Mucosa of stomach (tissue), 1 donor: ENCODE measurements around the gene ACY1.

Experiments used
- H3K27me3 ChIP-seq: one replicate; pipeline ENCODE4 v1.7.0; 2013; ENCODE audit warnings: mild to moderate bottlenecking, low read length; ENCODE audit not compliant: control insufficient read depth, insufficient read depth
- H3K36me3 ChIP-seq: one replicate; pipeline ENCODE4 v1.7.0; 2013; ENCODE audit warnings: low read length; ENCODE audit not compliant: control insufficient read depth, insufficient read depth
- H3K4me1 ChIP-seq: one replicate; pipeline ENCODE4 v1.7.0; 2013; ENCODE audit warnings: mild to moderate bottlenecking, low read length; ENCODE audit not compliant: control insufficient read depth, insufficient read depth
- H3K4me3 ChIP-seq: one replicate; pipeline ENCODE4 v1.7.0; 2013; ENCODE audit warnings: low read length
- H3K9ac ChIP-seq: one replicate; pipeline ENCODE4 v1.7.0; 2013; ENCODE audit warnings: mild to moderate bottlenecking, low read length, moderate library complexity
- H3K9me3 ChIP-seq: one replicate; pipeline ENCODE4 v1.7.0; 2013; ENCODE audit warnings: mild to moderate bottlenecking, low read length, moderate library complexity; ENCODE audit not compliant: control insufficient read depth
- donor health status: Pancreatic carcinoma.

Gene ACY1

DNA sequence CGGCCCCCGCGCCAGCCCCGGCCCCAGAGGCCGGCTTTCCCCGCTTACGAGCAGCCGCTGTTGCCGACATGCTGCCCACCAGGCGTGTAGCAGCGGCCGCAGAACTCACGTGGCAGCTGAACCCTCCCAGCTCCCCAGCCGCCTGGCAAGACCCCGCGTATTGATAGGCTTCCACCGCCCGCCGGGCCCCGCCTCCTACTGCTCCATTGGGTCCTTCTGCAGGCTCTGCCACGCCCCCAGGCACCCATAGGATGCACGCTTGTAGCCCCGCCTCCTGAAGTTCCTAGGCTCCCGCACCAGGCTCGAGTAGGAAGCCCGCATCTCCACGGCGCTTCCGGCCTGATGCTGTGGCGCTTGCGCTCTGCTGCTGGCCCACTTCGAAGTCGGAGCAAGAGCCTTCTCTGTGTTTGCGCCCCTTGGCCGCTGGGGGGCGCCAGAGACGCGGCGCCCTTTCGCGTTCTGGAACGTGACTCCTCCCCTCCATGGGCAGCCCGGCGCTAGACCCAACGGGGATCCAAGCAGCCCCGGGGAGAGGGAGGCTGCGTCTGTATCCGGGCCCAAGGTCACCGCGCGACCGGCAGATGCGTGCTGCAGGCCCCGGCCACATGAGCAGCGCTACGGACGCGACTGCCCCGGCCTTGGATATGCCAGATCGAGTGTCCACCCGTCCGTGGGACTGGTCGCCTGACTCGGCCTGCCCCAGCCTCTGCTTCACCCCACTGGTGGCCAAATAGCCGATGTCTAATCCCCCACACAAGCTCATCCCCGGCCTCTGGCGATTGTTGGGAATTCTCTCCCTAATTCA, 41.3 kb upstream of the ACY1 start, which contains the start of the genes PARP3 and RRP9:
TSS of gene PARP3 (plus strand) at position 566 of the 805 bp plus-strand sequence. CDS start 993 bp downstream, outside the sequence.
TSS of gene RRP9 (minus strand) at position 107 of the 805 bp plus-strand sequence. CDS start at position 70, 37 bp downstream.
- Histone ChIP-seq H3K9me3 (no peaks in the 10 kb centered on the region), H3K36me3 (peaks cover 4% of the 10 kb centered on the region), H3K27me3 (no peaks in the 10 kb centered on the region), H3K9ac (peak within 1 kb of the TSS; percentile 94), H3K4me1 (peaks cover 28% of the 10 kb centered on the region), H3K4me3 (peak within 1 kb of the TSS; percentile 92)

GRCh38 chr3:51942603-51943450, 40.5 kb upstream of the ACY1 start:
- H3K9me3 ChIP-seq: no peaks in the 10 kb centered on the region
- peaks cover 28% of the 10 kb centered on the region for H3K4me1 ChIP-seq
- H3K27me3 ChIP-seq: no peaks in the 10 kb centered on the region
- peak overlapping the region; percentile 94 for H3K9ac ChIP-seq
- H3K36me3 ChIP-seq: no peaks in the 10 kb centered on the region
- peak overlapping the region; percentile 92 for H3K4me3 ChIP-seq

DNA sequence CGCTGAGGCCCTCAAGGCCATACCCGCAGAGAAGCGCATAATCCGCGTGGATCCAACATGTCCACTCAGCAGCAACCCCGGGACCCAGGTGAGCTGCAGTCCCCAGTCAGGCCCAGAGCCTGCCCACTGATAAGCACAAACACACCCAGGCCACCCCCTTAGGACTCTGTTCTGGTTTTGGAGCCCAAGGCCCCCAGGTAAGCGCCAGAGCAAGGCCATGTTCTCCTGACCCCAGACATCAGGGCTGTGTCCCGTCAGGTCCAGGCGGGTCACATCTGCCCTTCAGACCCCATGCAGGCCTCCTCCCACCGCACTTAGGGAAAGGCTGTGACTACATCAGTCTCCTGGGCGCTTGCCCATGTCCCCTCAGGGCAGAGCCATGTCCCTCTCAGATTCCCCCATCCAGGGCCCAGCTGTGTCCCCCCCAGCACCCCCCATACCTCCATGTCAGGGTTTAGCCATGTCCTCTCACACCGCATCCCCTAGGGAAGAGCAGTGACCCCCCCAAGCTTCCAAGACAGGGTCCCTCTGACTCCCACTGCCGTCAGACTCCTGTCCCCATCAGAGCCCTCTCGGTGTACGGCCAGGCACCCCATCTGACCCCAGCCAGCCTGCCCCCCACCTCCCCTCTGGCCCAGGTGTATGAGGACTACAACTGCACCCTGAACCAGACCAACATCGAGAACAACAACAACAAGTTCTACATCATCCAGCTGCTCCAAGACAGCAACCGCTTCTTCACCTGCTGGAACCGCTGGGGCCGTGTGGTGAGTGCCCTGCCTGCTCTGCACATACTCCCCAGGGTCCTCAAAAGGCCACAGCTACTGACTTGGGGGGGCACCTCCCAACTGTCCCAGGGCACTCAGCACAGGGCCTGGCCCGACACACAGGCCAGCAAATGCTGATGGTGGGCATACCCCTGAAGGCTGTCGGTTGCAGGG, 39.6 kb upstream of the ACY1 start:
- H3K27me3 ChIP-seq: no peaks in the 10 kb centered on the region
- H3K9ac ChIP-seq: peak overlapping the region; percentile 94
- no peaks in the 10 kb centered on the region for H3K36me3 ChIP-seq
- no peaks in the 10 kb centered on the region for H3K9me3 ChIP-seq
- no peak overlapping the region for H3K4me3 ChIP-seq
- peaks cover 28% of the 10 kb centered on the region for H3K4me1 ChIP-seq

GRCh38 chr3:51944451-51945021, 38.8 kb upstream of the ACY1 start:
- Histone ChIP-seq H3K9me3 (no peaks in the 10 kb centered on the region), H3K9ac (no peak overlapping the region), H3K4me1 (peaks cover 28% of the 10 kb centered on the region), H3K4me3 (no peak overlapping the region), H3K36me3 (no peaks in the 10 kb centered on the region), H3K27me3 (no peaks in the 10 kb centered on the region)

- Histone ChIP-seq H3K36me3 (no peaks in the 10 kb centered on the region), H3K9ac (no peak overlapping the region), H3K4me1 (peaks cover 27% of the 10 kb centered on the region), H3K9me3 (no peaks in the 10 kb centered on the region), H3K27me3 (no peaks in the 10 kb centered on the region), H3K4me3 (no peak overlapping the region)
These were observed 38.1 kb upstream of the ACY1 start for GRCh38 chr3:51945031-51945840.

DNA sequence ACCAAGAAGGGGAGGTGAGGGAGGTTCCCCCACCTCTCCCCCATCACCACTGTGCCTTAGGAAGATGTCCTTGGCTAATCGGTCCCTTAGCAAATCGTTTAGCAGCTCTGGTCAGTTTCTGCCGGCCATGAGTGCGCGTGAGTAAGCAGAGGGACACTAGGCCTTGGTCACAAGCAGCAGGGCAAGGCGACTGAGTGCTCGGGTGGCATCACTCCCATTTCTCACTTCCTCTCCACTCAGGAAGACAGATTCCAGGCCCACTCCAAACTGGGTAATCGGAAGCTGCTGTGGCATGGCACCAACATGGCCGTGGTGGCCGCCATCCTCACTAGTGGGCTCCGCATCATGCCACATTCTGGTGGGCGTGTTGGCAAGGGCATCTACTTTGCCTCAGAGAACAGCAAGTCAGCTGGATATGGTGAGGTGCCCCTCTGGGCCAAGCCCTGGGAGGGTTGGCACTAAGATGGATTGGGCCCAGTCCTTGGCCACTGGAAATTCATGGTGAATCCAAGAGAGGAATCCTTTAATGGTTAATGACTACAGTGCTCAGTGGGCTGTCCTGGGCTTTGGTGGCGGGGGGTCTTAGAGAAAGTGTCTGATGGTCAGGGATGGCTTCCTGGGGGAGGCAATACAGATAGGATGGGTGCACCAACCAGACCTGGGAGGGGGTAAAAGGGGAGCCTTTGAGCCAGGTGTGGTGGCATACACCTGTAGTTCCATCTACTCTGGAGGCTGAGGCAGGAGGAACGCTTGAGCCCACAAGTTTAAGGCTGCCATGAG, 37.2 kb upstream of the ACY1 start:
- Histone ChIP-seq H3K4me3 (no peak overlapping the region), H3K27me3 (no peaks in the 10 kb centered on the region), H3K9me3 (no peaks in the 10 kb centered on the region), H3K36me3 (no peaks in the 10 kb centered on the region), H3K9ac (no peak overlapping the region), H3K4me1 (peaks cover 18% of the 10 kb centered on the region)

DNA sequence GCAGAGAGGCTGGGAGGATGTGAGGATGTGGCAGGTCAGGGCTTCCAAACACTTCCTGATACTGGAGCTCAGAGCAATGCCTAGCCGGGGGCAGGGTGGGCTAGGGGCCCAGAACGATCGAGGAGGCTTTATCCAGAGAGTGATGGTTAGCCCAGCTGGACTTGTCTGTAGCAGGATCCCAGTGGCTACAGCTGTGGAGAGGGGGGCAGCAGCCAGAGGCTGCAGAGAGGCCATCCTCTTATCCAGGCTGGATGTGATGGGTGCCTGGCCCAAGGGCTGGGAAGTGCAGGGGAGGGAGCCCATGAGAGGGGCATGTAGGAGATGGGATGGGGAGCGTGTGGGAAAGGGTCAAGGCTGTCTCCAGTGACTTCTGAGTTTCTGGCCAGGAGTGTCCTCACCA, 36.5 kb upstream of the ACY1 start:
- Histone ChIP-seq H3K4me1 (peaks cover 16% of the 10 kb centered on the region), H3K4me3 (no peak overlapping the region), H3K9me3 (no peaks in the 10 kb centered on the region), H3K36me3 (no peaks in the 10 kb centered on the region), H3K9ac (no peak overlapping the region), H3K27me3 (no peaks in the 10 kb centered on the region)

DNA sequence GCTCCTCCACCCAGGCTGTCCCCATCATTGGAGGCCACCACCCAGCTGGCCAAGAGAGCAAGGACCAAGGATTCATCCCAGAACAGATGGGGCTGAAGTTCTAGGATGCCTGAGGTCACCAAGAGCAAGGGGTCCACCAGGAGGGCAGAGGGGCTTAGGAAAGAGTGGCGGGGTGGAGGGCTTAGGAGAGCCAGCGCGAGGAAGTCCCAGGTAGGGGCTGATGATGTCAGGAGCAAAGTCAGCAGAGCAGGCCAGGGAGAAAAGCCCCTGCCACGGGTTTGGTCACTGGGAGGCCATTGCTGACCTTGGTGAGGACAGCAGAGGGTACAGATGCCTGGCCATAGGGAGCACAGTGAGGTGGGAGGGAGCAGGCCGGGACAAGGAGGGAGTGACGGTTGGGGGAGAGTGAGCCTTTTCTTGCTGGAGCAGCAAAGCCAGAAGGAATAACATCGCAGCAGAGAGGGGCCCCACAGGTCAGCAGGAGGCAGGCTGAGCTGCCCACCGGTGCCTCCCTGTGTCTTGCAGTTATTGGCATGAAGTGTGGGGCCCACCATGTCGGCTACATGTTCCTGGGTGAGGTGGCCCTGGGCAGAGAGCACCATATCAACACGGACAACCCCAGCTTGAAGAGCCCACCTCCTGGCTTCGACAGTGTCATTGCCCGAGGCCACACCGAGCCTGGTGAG, 36.0 kb upstream of the ACY1 start:
- H3K36me3 ChIP-seq: no peaks in the 10 kb centered on the region
- H3K27me3 ChIP-seq: no peaks in the 10 kb centered on the region
- no peak overlapping the region for H3K9ac ChIP-seq

DNA sequence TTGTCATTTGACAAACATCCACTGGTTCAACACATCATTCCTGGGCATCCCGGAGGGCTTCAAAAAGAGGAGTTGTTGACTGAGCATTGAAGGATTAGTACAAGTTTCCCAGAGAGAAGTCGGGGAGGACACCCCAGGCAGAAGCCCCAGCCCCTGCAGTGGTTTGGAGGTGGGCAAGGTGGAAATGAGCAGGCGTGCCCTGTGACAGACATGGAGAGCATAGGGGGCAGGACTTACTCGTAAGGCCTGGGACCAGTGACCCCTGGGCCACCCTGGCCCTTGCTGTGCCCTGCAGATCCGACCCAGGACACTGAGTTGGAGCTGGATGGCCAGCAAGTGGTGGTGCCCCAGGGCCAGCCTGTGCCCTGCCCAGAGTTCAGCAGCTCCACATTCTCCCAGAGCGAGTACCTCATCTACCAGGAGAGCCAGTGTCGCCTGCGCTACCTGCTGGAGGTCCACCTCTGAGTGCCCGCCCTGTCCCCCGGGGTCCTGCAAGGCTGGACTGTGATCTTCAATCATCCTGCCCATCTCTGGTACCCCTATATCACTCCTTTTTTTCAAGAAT, 35.2 kb upstream of the ACY1 start:
- Histone ChIP-seq H3K9ac (no peak overlapping the region), H3K36me3 (no peaks in the 10 kb centered on the region), H3K4me3 (no peak overlapping the region)

More for the DNA sequence above, 36.0 kb upstream of the ACY1 start:
- peaks cover 13% of the 10 kb centered on the region for H3K4me1 ChIP-seq
- no peaks in the 10 kb centered on the region for H3K9me3 ChIP-seq
- H3K4me3 ChIP-seq: no peak overlapping the region

More for the DNA sequence above, 35.2 kb upstream of the ACY1 start:
- no peaks in the 10 kb centered on the region for H3K27me3 ChIP-seq
- H3K4me1 ChIP-seq: peaks cover 5% of the 10 kb centered on the region
- H3K9me3 ChIP-seq: no peaks in the 10 kb centered on the region
